Muscle of back (tissue), 11 donors: ENCODE measurements around the gene NEU2. TPM values are rescaled to one million over a fixed set of nuclear protein-coding genes. Genes with fewer than 3 reads are reported as not detected.
A peak's percentile ranks its signal among the peaks of the same experiment; 100 is the strongest.
"Not testable (repeated sequence)": the region's sequence is repeated elsewhere in the genome, so short reads cannot be mapped to it uniquely, and the experiment has no call there.

Source experiments
- DNase-seq, 3 donors: peaks; one replicate each; pipeline versions ENCODE4 v3.0.0 to v3.0.0-alpha.2; 2013
- polyA plus RNA-seq, 10 donors: library from polyadenylated mRNA; unstranded; fragments of 120-200 nt; gene quantifications; one replicate each; pipeline ENCODE4 v1.2.1, GENCODE V29; 2013; ENCODE audit not compliant: insufficient read length in 10 of 10

Gene NEU2
- polyA plus RNA-seq, 10 donors: not detected

DNA sequence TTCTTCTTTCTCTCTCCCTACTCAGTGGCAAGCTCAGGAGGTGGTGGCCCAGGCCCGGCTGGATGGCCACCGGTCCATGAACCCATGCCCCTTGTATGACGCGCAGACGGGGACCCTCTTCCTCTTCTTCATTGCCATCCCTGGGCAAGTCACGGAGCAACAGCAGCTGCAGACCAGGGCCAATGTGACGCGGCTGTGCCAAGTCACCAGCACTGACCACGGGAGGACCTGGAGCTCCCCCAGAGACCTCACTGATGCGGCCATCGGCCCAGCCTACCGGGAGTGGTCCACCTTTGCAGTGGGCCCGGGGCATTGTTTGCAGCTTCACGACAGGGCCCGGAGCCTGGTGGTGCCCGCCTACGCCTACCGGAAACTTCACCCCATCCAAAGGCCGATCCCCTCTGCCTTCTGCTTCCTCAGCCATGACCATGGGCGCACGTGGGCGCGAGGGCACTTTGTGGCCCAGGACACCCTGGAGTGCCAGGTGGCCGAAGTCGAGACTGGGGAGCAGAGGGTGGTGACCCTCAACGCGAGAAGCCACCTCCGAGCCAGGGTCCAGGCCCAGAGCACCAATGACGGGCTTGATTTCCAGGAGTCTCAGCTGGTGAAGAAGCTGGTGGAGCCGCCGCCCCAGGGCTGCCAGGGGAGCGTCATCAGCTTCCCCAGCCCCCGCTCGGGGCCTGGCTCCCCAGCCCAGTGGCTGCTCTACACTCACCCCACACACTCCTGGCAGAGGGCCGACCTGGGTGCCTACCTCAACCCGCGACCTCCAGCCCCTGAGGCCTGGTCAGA lies 1.8 kb downstream of the NEU2 start:
- no peak for DNase-seq

DNA sequence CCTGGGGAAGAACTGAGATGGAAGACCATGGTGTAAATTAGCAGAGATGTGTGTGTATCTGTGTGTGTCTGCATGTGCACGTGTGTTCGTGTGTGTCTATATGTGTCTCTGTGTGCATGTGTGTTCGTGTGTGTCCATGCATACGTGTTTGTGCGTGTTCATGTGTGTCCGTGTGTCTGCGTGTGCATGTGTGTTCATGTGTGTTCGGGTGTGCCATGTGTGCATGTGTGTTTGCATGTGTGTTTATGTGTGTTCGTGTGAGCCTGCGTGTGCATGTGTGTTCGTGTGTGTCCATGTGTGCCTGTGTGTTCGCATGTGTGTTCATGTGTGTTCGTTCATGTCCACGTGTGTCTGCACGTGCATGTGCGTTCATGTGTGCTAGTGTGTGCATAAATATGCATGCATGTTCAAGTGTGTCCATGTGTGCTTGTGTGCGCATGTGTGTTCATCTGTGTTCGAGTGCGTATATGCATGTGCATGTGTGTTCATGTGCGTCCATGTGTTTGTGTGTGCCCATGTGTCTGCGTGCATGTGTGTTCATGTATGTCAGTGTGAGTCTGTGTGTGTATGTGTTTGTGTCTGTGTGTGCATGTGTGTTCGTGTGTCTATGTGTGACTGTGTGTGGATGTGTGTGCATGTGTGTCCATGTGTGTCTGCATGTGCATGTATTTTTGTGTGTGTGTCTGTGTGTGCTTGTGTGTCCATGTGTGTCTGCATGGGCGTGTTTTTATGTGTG lies 3.1 kb downstream of the NEU2 start:
- DNase-seq: no peak

DNA sequence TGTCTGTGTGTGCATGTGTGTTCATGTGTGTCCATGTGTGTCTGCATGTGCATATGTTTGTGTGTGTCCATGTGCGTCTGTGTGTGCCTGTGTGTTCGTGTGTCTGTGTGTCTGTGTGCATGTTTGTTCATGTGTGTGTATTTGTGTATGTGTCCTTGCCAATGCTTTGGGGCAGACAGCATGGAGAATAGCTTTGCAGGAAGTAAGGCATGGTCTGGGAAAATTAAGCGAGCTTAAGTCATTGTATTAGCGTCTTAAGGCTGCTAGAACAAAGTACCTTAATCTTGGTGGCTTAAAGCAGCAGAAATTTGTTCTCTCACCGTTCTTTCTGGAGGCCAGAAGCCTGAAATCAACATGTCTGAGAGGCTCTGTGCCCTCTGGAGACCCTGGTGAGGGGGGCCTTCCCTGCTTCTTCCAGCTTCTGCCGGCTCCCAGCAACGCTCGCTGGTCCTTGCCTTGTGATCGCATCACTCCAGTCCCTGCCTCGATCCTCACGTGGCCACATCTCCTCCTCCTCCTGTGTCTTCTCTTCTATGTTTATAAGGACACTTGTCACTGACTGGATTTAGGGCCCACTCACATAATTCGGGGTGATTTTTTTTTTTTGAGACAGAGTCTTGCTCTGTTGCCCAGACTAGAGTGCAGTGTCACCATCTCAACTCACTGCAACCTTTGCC lies 3.8 kb downstream of the NEU2 start:
- DNase-seq: no peak

DNA sequence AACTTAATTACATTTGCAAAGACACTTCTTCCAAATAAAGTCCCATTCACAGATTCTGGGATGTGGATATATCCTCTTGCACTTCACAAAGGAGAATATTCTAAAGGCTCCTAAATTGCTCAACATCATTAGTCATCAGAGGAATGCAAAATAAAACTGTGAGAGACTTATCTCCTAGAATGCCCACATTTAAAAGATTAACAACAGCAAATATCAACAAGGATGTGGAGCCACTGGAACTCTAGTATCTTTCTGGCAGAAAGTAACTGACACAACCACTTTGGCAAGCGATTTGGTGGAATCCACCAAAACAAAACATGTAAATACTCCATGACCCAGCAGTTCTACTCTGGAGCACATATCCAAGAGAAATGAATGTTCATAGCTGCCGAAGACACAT lies 4.6 kb downstream of the NEU2 start:
- DNase-seq: no peak

DNA sequence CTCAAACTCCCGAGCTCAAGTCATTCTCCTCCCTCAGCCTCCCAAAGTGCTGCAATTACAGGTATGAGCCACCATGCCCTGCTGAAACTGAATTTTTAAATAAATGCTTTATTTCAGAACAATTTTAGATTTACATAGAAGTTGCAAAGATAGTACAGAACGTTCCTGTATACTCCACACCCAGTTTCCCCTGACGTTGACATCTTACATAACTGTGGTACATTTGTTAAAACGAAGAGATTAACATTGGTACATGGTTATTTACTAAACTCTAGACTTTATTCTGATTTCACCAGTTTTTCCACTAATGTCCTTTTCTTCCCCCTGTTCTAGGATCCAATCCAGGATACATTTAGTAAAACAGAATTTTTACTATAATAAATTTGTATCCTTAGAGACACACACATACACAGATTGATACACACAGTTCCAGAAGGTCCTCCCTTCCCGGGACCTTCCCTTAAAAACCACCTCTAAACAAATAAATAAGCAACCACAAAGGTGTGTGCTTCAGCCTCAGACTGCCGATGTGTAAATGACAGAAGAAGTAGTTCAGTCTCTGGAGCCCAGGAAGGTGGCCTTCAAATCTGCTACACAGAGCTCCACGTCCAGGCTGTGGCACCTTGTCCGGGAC lies 6.9 kb downstream of the NEU2 start:
- DNase-seq: no peak

DNA sequence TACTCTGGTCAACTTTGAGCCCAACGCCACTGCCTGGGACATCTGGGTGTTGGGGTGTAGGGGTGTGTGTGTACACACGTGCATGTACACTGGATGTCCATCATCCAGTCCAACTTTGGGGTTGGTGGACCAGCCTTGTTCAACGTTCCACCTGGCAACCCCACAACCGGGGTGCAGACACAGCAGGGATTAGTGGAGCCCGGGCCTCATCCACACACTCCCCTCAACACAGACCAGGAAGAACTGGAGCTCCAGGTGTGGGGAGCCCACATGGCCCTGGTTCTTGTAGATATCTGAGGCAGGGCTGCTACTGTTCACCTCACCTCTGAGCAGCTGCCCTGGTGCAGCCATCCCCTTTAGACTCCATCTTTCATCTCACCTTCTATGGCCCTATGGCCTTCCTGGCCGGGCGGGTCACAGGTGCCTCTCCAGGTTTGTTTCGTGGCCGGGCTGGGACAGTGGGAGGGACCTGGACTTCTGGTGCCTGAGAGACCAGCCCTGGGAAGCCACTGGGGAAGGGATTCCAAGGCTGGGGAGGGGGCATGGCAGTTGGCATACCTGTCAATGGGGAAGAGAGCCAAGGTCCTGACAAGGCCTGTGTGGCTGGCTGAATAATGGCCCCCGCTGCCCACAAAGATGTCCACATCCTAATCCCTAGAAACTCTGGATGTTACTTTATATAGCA lies 7.5 kb downstream of the NEU2 start:
- DNase-seq: no peak

DNA sequence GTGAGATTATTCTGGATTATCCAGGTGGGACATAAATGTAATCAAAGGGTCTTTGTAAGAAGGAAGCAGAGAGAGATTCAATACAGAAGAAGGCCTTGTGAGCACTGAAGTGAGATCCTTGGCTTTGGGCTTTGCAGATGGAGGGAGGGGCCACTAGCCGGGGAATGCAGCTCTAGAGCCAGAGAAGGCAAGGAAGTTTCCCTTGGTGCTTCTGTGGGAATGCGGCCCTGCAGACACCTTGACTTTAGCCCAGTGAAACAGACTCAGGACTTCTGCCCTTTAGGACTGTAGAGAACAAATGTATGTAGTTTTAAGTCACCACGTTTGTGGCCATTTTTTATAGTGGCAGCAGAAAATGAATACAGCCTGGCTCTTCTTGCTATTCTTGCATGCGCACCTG lies 8.1 kb downstream of the NEU2 start:
- no peak for DNase-seq

DNA sequence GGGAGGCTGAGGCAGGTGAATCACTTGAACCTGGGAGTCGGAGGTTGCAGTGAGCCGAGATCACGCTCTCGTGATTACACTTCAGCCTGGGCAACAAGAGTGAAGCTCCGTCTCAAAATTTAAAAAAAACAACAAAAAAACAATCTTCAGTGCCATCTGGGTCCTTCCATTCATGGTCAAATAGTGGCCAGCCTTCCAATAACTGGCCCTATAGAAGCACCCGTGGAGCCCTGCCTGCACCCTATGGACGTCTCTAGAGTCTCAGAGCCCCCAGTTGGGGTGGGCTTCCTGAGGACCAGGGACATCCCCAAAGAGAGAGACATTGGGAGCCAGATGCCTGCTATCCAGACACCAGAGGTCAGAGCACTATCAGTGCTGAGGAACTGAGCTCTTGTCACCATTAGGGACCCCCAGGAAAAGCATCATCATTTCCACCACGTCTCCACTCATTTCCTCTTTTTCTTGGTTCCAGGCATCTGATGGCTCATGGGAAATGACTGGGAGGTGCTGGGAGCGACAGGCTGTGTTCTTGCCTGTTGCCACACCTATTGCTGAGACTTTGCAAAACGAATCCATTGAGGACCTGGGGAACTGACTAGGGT lies 9.4 kb downstream of the NEU2 start:
- no peak for DNase-seq

DNA sequence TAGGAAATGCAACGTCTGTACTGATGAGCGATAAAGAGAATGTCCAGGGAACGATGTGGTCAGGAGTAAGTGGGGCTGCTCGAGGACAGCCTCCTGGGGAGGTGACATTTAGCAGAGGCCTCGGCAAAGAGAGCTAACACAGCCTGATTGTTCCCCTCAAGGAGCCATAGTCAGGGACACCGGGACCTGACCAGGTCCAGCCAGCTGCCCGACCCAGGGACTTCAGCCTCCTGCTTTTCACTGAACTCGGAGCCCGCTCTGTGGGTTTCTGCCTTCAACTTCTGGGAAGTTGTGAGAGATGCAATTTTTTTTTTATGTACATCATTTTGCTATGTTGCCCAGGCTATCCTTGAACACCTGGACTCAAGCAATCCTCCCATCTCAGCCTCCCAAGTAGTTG lies 10.1 kb downstream of the NEU2 start:
- DNase-seq: no peak

DNA sequence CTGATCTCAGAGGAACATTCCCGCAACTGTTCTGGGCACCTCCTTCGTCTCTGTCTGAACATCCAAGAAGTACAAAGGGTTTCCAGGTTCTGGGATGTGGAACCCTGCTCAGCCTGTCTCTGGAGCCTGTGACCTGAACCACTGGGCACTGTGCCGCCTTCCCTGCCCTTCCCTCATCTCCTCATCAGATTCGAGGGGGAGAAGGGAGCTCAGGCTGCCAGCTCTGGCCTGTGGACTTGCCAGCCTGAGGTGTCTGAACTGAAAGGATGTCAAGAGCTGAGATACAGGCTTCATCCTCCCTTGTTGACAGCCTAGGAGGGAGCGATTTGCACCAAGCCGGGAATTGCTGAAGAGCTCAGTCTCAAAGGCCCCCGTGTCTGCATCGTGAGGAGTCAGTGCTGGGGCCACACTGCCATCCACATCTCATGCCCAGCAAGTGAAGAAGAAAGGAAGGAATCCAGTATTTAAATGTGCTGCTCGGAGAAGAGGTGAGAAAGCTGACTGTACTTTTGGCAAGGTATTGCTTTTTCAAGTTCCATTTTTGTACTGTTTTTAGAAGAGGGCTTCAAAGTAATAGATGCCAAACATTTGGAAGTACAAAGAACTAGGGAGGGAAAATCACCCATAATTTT lies 12.6 kb downstream of the NEU2 start:
- no peak for DNase-seq

DNA sequence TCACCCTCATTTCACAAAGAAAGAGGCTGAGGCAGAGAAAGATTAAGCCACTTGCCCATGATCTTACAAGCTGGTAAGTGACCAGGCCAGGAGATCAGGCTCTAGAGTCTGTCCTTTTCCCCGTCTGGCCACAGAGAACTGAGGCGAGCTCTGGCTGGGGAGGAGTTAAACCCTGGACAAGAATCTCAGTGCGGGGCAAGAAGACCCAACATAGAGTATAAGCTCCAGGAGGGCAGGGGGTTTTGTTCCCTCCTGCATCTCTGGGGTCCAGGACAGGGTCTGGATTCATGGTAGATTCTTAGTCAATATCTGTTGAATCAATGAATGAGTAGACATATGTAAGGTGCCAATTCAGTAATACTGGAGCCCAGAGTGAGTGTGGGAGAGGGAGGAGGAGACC lies 14.7 kb downstream of the NEU2 start:
- no peak for DNase-seq

DNA sequence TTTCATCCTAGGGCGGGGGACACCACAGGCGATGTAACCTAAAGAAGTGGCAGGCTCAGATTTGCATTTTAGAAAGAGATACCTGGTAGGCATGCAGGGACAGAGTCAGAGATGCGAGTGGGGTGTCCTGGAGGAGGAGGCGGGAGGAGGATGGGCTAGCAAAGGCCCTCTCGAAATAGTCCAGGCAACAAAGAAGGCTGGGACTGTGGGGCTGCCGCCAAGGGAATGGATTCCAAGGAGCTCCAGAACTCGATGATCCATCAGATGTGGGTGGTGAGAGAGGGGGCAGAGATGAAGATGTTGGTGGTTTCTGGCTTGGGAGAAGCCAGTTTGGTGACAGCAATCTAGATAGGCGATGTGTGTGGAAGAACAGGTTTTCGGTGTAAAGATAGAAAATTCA lies 15.2 kb downstream of the NEU2 start:
- DNase-seq: no peak

DNA sequence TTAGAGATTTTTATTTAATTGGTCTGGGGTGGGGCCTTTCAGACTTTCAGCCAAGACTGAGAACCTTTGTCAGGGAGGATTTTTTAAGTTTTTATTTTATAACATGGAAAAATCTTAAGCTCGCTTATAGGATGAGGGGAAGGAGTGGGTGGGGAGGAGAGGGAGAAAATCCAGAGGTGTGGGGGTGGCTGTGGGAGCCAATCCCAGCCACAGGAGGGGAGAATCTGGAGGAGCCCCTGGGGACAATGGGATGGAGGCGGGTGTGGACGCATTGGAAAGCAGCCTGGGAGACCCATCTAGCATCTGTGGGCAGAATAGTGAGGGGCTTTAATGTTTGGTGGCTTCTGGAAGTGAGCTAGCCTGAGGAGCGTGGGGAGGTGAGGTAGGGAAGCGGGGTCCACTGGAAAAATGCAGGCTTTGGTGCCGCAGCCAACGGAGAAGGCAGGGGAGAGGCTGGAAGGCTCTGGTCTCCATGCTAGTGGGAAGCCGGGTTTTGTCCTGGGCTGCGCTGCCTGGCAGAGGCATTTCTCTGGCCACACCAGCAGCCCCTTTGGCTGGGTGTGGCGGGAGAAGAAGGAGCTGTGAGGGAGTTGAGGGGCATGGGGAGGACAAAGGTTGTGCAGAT lies 16.2 kb downstream of the NEU2 start:
- DNase-seq: no peak

DNA sequence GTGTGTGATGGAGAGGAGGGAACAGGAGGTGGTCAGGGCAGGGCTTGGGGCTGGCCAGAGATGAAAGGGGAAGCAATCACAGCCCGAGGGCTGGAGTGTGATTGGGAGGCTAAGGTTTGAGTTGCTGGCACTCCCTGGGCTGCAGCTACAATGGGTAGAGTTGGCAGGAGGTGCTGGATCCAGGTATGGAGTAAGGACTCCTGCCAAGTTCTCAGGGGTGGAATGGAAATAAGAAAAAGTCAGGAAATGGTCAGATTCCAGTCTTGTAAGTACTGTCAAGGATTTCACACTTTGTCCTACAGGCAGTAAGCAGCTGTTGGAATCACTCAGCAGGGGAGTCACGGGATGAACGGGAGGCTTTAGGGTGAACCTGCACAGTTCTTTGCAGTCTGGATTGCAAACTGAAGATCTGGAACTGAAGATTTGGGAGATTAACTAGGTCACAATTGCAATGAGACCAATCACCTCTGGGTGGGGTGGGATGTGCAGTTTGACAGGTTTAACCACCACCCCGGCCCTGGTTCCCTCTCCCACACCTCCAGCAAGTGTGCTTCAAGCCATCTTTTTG lies 16.8 kb downstream of the NEU2 start:
- no peak for DNase-seq

DNA sequence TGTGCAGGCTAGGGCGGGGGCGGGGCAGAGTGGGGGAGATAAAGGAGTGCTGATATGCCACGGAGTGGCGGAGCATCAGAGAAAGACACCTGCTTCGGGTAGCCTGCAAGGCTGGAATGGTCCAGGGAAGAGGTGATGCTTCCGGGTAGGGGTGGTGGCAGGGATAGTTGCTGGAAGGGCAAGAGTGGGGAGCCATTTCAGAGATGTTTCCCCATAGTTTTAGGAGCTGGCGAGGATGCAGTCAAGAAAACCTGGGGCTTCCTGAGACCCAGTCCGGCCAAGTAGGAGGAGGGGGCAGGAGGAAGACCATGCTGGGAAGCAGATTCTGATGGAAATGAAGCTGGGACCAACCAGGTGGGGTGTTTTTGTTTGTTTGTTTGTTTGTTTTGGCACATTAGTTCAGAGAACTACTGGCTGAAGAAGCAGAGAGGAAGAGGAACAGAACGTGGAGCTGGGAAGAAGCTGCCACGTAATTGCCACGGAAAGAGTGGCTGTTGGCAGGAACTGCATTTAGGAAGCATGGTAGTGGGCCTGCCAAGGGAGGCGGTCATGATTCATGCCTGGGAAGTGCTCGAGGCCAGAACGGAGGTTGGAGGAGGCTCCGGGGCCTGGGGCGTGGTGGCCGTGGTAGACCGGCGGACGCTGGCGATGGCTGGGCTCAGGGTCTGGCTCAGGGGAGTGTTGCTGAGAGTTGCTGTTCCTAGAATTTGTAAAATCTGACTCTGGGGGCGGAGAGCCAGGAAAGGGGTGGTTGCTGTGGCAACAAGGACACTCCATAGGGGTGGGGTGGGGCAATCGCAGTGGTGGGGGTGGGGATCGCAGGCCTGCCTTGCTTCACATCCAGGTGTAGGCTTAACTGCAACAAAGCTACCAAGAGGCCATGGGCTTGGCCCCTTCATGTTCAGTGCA lies 19.0 kb downstream of the NEU2 start:
- peak in 1 of 3 donors; percentile 60 for DNase-seq

DNA sequence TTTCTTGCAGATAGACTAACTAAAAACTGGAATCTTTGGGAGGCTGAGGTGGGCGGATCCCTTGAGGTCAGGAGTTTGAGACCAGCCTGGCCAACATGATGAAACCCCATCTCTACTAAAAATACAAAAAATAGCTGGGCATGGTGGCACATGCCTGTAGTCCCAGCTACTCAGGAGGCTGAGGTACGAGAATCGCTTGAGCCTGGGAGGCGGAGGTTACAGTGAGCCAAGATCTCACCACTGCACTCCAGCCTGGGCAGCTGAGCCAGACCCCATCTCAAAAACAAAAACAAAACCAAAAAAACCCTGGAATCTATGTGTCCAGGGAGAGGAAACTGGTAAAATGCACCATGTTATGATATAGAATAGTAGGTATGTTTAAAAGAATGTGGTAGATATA lies 20.0 kb downstream of the NEU2 start:
- DNase-seq: not testable (repeated sequence)

DNA sequence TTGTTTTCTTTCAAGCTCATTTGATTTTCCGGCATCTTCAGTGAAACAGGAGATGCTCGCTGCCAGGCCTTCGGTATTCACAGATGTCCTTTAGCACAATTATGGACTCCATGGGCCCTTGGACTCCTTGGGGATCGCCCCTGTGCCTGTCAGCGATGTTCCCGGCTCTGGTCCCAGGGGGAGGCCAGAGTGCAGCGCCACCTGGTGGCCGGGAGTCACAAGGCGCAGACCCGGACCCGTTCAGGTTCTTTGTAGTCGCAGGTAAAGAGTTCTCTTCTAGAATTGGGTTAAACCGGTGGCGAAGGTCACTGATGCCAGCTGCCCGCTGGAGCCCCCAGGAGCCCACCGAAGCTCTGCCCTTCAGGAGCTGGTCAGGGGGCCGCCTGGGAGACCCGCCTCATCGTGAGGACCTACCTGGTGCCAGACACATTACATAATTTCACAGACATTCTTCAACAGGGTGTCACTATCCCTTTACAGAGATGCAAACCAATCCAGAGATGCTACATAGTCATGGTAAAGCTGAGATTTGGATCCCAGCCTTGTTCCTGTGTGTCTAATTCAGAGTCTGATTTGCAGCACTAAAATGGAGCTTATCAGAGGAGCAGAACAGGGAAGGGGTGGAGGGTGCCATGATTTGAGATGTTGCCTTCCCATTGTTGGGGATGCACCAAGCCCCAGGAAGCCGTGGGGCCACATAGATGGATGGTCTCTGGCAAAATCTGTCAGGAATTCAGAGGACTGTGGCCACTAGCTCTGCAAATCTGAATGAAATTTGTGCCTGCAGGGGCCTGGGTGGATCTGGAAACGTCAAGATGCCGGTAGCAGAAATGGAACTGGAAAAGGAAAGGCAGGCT lies 21.7 kb downstream of the NEU2 start:
- no peak for DNase-seq

DNA sequence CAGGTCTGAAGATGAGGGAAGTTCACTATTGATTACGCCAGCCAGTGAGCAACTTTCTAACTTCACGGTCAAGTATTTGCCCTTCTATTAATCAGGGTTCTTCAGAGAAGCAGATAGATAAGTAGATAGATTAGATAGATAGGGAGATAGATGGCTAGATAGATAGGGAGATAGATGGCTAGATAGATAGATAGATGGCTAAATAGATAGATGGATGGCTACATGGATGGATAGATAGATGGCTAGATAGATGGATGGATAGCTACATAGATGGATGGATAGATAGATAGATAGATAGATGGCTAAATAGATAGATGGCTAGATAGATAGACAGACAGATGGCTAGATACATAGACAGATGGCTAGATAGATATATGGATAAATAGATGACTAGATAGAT lies 22.9 kb downstream of the NEU2 start:
- no peak for DNase-seq
